OCI-LY3 (cell line): Measurements from ENCODE around the gene TAF4.

Experiments
- CTCF ChIP-seq: fragments of 200-600, 300-600 bp; sonication (generic); IDR thresholded peaks from 2 replicates; pipeline ENCODE4 v1.5.1; 2014; ENCODE audit warnings: antibody characterized with exemption, low read length, low read depth
- EZH2phosphoT487 ChIP-seq: fragments of 200-600 bp; shearing (Covaris generic); IDR thresholded peaks from 2 replicates; pipeline ENCODE4 v1.6.1; 2018; ENCODE audit warnings: antibody characterized with exemption, mixed run types, low read depth

- no peak for TF ChIP-seq CTCF
- no peak for TF ChIP-seq EZH2phosphoT487
These were observed 99.8 kb downstream of the TAF4 start for GRCh38 chr20:61965606-61966491.
